Measurements from ENCODE around the gene ZBTB7C.

ZBTB7C gene

GRCh38 chr18:47983055-47983454, 426.1 kb downstream of the ZBTB7C start:
- H3K9me3 ChIP-seq (ENCODE audit: control insufficient read depth, insufficient read depth, low read depth, low read length), result no peaks in the 10 kb centered on the region
- H3K27ac ChIP-seq (ENCODE audit: extremely low read depth, low read depth, low read length), result no peak overlapping the region
- H3K4me1 ChIP-seq (ENCODE audit: control insufficient read depth, insufficient read depth, low read length), result no peaks in the 10 kb centered on the region
- no peak overlapping the region for H3K4me3 ChIP-seq (ENCODE audit: low read depth, low read length)
- POLR2A ChIA-PET, result interaction anchor here (0.6 kb wide), 1 partner anchor 14 kb away, joined by 3 read pairs; no protein-coding TSS in a partner anchor
- TF ChIP-seq ZNF514 (tag by site-specific recombination; IDR thresholded peaks at IDR 0.05) (no peak), REPIN1 (tag by site-specific recombination; IDR thresholded peaks at IDR 0.05; ENCODE audit: low read depth) (no peak), ZNF48 (tag by site-specific recombination; IDR thresholded peaks at IDR 0.05) (no peak), CTCF (tag by site-specific recombination; IDR thresholded peaks at IDR 0.05) (no peak), ZNF311 (tag by site-specific recombination; IDR thresholded peaks at IDR 0.05; ENCODE audit: borderline replicate concordance) (no peak), ZNF423 (tag by site-specific recombination; IDR thresholded peaks at IDR 0.05) (no peak), SP7 (tag by site-specific recombination; IDR thresholded peaks at IDR 0.05) (no peak), ZNF558 (tag by site-specific recombination; IDR thresholded peaks at IDR 0.05) (no peak), ZNF837 (tag by site-specific recombination; IDR thresholded peaks at IDR 0.05) (no peak), ZBTB8A (tag by site-specific recombination; IDR thresholded peaks at IDR 0.05) (no peak), ZNF707 (tag by site-specific recombination; IDR thresholded peaks at IDR 0.05) (no peak), GLIS2 (tag by site-specific recombination; IDR thresholded peaks at IDR 0.05) (no peak), ZNF433 (tag by site-specific recombination; IDR thresholded peaks at IDR 0.05; ENCODE audit: low read depth) (no peak), ZEB2 (tag by site-specific recombination; IDR thresholded peaks at IDR 0.05) (no peak)
- TF ChIP-seq, protein P1, sequence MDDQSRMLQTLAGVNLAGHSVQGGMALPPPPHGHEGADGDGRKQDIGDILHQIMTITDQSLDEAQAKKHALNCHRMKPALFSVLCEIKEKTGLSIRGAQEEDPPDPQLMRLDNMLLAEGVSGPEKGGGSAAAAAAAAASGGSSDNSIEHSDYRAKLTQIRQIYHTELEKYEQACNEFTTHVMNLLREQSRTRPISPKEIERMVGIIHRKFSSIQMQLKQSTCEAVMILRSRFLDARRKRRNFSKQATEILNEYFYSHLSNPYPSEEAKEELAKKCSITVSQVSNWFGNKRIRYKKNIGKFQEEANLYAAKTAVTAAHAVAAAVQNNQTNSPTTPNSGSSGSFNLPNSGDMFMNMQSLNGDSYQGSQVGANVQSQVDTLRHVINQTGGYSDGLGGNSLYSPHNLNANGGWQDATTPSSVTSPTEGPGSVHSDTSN (CRISPR knock-in tag; IDR thresholded peaks at IDR 0.05), result no peak
- TF ChIP-seq, protein P2, sequence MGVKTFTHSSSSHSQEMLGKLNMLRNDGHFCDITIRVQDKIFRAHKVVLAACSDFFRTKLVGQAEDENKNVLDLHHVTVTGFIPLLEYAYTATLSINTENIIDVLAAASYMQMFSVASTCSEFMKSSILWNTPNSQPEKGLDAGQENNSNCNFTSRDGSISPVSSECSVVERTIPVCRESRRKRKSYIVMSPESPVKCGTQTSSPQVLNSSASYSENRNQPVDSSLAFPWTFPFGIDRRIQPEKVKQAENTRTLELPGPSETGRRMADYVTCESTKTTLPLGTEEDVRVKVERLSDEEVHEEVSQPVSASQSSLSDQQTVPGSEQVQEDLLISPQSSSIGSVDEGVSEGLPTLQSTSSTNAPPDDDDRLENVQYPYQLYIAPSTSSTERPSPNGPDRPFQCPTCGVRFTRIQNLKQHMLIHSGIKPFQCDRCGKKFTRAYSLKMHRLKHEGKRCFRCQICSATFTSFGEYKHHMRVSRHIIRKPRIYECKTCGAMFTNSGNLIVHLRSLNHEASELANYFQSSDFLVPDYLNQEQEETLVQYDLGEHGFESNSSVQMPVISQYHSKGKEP (tag by site-specific recombination; IDR thresholded peaks at IDR 0.05), result no peak
- TF ChIP-seq, protein P3, sequence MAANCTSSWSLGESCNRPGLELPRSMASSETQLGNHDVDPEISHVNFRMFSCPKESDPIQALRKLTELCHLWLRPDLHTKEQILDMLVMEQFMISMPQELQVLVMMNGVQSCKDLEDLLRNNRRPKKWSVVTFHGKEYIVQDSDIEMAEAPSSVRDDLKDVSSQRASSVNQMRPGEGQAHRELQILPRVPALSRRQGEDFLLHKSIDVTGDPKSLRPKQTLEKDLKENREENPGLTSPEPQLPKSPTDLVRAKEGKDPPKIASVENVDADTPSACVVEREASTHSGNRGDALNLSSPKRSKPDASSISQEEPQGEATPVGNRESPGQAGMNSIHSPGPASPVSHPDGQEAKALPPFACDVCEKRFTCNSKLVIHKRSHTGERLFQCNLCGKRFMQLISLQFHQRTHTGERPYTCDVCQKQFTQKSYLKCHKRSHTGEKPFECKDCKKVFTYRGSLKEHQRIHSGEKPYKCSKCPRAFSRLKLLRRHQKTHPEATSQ (tag by site-specific recombination; IDR thresholded peaks at IDR 0.05), result no peak
- no peaks in the 10 kb centered on the region for H3K36me3 ChIP-seq (ENCODE audit: control insufficient read depth in 2 of 2, insufficient read depth in 1 of 2, low read length in 2 of 2)
- CTCF ChIA-PET, result interaction anchor here (0.6 to 2.4 kb wide), 2 partner anchors 14 to 146 kb away, joined by 3 to 14 read pairs; no protein-coding TSS in a partner anchor

- ChIA-PET CTCF (no interaction called here), POLR2A (no interaction called here)
- no peaks in the 10 kb centered on the region for H3K9me3 ChIP-seq (ENCODE audit: control insufficient read depth, insufficient read depth, low read depth, low read length)
- H3K4me3 ChIP-seq (ENCODE audit: low read depth, low read length), result no peak overlapping the region
- no peak for TF ChIP-seq ZNF132 (tag by site-specific recombination; IDR thresholded peaks at IDR 0.05; ENCODE audit: borderline replicate concordance)
- TF ChIP-seq, protein P4, sequence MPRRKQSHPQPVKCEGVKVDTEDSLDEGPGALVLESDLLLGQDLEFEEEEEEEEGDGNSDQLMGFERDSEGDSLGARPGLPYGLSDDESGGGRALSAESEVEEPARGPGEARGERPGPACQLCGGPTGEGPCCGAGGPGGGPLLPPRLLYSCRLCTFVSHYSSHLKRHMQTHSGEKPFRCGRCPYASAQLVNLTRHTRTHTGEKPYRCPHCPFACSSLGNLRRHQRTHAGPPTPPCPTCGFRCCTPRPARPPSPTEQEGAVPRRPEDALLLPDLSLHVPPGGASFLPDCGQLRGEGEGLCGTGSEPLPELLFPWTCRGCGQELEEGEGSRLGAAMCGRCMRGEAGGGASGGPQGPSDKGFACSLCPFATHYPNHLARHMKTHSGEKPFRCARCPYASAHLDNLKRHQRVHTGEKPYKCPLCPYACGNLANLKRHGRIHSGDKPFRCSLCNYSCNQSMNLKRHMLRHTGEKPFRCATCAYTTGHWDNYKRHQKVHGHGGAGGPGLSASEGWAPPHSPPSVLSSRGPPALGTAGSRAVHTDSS (tag by site-specific recombination; IDR thresholded peaks at IDR 0.05), result no peak
- H3K4me1 ChIP-seq (ENCODE audit: control insufficient read depth, insufficient read depth, low read length), result no peaks in the 10 kb centered on the region
- no peak overlapping the region for H3K27ac ChIP-seq (ENCODE audit: extremely low read depth, low read depth, low read length)
- no peaks in the 10 kb centered on the region for H3K36me3 ChIP-seq (ENCODE audit: control insufficient read depth in 2 of 2, insufficient read depth in 1 of 2, low read length in 2 of 2)
These were observed 427.4 kb downstream of the ZBTB7C start for GRCh38 chr18:47981830-47982229.
